Stimulated activated CD8-positive, alpha-beta memory T cell treated with anti-CD3 and anti-CD28 coated beads, Interleukin-15, amount 100 ng/mL, for 4 hours (primary cell): ENCODE measurements around the gene NKD2.
"Not testable (repeated sequence)": the region's sequence is repeated elsewhere in the genome, so short reads cannot be mapped to it uniquely, and the experiment has no call there.

Source experiments
- DNase-seq, 2 donors: peaks; one replicate each; pipeline ENCODE4 v3.0.0-alpha.2; 2020; ENCODE audit warnings: low read depth in 2 of 2

Gene NKD2, protein sequence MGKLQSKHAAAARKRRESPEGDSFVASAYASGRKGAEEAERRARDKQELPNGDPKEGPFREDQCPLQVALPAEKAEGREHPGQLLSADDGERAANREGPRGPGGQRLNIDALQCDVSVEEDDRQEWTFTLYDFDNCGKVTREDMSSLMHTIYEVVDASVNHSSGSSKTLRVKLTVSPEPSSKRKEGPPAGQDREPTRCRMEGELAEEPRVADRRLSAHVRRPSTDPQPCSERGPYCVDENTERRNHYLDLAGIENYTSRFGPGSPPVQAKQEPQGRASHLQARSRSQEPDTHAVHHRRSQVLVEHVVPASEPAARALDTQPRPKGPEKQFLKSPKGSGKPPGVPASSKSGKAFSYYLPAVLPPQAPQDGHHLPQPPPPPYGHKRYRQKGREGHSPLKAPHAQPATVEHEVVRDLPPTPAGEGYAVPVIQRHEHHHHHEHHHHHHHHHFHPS

DNA sequence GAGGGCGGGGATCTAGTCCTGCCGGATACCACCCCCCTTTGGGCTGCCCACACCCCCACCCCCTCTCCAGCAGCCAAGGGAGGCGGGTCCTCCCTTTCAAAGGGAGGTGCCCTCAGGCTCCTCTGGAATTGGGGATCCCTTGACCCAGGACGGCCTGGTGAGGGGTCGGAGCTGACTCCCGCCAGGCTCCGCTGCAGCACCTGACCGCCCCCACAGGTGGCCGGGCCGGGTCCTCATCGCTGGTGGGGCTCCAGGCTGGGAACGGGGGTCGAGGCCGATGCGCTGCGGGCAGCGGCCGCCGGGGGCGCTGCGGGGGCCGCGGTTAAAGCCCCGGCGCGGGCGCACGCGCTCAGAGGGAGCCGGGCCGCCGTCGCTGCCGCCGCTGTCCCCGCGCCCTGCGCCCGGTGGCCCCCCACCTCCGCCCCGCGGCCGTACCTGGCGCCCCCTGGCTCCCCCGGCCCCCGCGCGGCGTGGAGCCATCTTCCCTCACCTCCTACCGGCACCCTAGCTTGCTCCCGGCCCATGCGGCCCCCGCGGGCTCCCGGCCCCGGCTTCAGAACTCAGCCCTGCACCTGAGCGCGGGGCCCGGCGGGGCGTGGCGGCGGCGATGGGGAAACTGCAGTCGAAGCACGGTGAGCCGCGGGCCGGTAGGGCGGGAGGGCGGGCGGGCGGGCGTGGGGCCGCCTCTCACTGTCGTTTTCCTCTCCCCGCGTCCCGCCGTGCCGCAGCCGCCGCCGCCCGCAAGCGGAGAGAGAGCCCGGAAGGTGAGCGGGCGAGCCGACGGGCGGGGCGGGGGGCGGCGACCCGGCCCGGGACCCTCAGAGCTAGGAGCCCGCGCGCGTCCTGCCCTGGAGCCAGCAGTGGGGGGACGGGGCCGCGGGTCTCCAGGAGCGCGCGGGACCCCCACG lies at the start of gene NKD2:
Gene NKD2, plus strand, starts transcription at position 352 of the 908 bp plus-strand sequence. Its CDS starts 256 bp downstream, at position 608.
- DNase-seq = no peak

DNA sequence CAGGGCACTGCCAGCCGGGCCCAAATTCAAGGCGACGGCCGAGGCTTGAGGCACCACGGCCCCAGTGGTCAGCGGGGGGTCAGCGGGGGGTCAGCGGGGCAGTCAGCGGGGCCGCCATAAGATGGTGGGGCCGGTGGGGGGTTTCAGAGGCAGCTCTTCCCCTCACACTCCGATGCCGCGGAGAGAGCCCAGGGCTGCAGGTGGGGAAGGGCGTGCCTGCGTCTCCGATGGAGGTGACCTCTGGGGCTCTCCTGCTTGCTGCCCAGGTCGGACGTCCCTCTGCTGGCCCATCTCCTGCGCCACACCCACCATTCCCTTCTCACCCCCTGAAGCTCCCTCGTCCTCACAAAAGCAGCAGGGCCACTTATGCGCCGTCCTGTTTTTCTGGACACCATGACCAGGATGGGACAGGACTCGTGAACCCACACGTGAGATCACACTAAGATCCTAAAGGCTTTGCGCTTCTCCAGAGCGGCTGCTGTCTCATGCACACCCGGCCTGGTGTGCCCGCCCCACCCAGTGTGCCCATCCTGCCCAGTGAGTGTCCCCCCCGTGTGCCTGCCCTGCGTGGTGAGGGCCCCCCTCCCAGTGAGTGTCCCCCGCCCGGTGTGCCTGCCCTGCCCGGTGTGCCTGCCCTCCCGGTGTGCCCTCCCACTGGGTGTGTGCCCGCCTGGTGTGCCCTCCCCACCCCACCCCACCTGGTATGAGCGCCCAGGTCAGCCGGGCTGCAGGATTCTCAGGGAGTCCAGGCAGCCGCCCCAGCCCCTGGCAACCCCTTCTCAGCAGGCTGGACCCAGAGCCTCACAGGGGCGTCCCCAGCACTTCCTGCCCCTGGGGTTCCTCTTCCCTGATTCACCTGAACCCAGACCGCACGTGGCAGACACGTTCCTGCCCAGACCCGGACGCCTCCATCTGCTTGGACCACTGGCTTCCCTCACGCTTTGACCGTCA lies 48.7 kb upstream of the NKD2 start:
- no peak for DNase-seq

DNA sequence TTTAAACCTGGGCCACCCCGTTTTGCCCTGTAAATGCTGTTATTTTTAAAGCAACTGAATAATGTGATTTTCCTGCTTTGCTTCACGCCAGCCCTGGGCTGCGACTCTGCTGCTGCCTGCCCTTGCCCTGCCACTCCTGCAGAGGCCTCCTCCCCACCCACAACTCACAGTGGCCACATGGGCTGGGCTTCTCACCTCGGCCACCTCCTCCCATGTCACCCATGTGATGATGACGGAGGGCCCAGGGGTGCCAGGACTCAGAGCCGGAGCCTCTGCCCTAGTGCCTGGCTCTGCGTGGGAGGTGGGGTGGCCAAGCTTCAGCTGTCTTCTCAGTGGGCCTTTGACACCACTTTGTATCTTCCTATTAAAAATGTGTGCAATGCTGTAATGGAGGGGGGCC lies 48.1 kb upstream of the NKD2 start:
- DNase-seq = no peak

DNA sequence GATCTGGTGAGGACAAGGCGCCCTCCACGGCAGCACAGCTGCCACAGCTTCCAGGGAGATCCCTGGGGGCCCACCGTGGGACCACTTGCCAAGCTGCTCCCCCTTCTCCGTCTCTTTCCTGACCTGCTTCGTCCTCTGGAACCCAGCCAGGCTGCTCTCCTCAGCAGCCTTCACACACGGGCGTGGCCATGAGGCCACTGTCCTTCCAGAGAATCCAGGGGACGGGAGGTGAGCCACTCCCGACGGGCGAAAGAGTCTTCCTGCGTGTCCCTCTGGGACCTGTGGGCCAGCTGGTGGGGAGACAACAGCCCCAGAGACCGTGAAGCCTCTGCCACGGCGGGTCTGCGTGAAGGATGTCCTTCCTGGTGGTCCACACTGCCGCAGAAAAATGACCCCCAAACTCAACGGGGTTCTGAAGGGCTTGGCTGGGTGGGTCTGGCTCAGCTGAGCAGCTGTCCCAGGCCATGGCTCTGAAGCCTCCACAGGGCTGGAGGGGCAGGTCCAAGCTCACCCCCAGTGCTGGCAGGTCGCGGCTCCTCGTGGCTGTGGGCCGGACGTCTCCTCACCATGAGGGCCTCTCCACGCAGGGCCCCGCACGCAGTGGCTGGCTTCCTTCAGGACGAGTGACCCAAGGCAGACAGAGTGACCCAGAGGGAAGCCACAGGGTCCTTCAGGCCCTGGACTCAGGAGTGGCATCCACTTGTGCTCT lies 47.4 kb upstream of the NKD2 start:
- no peak for DNase-seq

DNA sequence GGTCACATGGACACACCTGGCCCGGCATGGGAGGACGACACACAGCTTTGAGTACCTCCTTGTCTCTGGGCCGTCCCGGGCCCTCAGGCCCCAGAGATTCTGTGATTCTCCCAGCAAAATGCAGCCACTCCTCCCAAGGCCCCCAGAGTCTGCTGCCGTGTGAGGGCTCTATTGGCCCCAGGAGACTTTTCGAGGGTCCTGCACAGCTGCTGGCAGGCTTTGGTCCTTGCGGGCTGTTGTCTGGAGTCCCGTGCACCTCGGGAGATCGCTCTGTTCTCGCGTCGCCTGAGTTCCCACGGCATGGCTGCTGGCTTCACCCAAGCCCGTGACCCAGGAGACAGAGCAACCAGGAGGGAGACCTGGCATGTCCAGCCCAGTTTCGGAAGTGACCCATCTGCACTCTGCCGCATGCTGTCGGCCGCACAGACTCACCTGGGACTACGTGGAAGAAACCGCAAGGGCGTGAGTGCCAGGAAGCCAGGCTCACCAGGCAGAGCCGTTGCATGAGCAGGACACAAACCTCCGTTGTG lies 46.8 kb upstream of the NKD2 start:
- no peak for DNase-seq

DNA sequence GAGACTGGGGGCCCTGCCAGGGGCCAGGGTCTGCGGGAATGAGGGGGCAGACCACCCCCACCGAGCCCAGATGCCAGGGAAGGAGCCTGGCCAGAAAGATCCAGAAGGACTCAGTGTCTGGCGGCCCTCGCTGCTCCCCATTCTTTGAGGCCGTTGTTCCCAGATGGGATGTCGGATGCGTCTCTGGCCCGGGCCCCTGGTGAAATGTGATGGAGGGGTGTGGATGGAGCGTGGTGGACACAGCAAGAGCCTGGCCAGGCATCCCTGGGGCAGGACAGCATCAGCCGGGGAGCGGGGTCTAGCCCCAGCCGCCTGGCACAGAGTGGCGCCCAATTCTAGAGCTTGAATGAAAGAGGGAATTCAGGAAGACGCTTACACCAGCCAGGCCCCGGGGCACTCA lies 46.2 kb upstream of the NKD2 start:
- DNase-seq = no peak

DNA sequence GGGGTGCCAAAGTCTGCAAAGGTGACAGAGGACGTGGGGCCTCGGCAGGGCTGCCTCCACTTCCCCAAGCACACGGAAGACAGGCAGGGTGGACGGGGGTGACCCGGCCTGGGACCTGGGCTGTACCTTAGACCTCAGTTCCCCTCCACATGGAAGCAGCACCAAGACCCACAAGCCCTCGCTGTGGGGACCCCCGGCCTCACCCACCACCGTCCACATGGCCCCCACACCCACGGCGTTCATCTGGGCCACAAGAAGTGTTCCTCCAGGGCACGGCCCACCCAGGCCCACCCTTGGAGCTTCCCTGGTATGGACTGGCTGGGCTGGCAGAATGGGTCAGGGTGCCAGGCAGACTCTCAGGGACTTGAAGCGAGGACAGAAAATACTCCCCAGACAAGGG lies 45.8 kb upstream of the NKD2 start:
- DNase-seq = no peak

DNA sequence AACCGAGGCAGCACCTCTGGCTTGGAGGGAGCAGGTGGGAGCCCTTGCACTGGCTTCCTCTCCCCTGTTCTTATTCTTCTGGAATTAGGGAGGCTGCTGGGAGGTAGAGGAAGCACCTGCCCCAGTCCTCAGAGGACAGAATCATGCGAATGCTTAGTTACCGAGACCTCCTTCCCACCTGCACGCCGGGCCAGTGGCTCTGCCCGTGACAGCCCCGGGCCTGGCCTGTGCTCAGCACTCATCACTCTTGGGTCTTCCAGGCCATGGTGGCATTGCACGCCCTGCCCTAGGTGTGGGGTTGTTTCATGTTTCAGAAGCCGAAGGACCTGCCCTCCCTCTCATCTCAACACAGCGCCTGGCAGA lies 45.3 kb upstream of the NKD2 start:
- no peak for DNase-seq

DNA sequence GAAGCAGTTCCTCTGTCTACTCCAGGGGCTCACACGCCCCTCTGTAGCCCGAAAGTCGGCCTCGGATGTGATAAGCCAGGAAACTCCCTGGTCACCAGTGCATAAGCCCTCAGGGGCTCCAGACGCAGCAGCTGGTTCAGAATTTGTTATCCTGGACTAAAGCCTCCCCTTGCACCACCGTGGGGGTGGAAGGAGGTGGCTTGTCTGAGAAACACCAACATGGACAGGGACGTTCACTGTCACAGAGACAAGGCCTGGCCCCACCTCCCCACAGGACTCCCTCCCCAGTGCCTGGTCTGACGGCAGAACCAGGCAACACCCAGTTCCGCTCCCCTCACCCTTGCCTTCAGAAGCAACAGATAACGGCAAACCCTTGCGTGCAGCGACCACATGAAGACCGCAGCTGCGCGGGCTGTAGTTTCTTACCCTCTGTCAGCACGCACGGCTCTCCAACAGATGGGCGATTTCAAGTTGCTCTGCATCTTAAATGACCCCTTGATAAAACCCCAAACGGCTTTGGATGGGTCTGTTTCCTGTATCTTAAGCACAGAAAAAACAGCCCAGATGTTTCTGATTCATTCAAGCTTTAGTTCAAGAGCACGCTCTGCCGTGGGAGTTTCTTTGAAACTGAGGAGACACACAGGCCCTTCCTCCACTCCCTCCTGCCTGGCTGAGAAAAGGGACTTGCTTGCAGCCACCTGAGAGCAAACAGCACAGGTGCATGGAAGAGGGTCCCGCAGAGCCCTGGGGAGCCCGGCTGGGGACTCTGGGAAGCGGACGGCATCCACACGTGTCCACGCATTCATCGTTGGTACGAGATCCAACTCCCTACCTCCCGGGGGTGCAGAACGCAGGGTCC lies 44.7 kb upstream of the NKD2 start:
- DNase-seq = no peak

DNA sequence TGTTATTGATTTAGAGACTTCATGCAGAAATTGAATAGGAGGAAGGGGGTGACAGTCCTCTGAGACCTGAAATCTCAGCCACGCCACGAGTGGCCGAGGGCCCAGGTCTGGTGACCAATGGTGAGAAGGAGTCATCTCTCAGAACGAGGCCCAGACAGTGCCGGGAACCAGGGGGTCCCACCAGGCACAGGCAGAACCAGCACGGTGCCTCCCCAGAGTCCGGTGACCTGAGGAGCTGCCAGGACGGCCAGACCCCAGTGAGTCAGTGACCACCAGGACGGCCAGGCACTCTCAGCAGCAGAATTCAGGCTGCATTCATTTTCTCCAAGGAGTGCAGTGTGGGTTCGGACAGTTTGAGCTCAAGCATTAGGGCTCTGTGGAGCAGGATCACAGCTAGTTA lies 43.8 kb upstream of the NKD2 start:
- no peak for DNase-seq

DNA sequence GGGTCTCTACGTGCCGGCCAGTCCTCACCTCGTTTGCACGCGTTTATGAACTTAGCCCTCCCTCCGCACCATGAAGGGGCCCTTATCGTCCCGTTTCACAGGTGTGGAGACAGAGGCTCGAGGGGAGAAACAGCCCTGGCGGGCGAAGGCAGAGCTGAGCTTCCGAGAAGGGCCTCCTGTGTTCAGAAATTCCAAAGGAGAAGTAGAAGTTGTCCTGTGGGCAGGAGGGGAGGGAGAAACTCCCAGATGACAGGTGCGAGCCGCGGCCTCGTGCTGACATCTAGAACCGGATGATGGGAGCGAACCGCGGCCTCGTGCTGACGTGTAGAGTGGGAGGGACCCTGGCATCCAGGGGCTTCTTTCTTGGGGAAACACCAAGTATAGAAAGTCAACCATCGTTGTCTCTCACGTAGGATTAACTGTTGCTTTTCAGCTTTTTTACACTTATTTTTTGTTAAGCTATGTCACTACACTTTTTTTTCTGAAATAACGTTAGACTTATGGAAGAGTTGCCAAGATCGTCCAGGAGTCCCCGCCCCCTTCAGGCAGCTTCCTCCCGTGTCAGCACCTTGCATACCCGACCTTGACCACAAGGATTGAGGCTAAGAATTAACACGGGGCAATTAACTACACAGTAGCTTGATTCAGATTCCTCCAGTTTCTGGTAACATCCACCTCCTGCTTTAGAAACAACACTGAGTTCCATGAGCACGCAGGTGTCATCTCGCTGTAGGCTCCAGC lies 42.8 kb upstream of the NKD2 start:
- no peak for DNase-seq

DNA sequence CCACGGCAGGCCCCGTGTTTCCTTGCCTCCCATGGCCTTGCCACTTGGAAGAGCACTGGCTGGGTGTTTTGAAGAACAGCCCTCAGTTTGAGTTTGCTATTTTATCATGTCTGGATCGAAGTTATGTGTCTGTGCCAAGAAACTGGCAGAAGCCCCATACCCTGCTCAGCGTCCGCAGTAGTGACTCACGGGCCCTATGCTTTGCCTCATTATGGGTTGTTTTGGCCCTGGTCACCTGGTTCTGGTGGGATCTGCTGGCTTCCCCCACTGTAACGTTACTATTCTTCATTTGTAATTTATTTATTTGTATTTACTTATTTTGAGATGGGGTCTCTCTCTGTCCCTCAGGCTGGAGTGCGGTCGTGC lies 42.3 kb upstream of the NKD2 start:
- no peak for DNase-seq

DNA sequence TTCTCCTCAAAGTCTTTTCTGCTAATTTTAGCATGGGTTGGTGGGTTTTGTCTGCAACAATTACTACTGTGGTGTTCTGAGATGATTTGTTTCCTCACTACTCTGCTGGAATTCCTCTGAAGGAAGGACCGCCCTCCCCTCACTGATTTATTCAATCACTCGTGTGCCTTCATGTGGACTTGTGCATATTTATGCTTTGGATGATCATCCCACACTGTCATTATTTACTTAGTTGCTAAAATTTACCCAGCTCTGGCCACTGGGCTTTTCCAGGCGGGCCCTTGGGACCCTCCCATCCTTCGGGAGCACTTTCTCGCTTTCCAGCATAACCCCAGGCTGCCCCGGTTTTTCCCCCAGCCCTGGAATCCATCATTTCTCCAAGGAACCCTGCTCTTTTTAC lies 41.7 kb upstream of the NKD2 start:
- DNase-seq = no peak

DNA sequence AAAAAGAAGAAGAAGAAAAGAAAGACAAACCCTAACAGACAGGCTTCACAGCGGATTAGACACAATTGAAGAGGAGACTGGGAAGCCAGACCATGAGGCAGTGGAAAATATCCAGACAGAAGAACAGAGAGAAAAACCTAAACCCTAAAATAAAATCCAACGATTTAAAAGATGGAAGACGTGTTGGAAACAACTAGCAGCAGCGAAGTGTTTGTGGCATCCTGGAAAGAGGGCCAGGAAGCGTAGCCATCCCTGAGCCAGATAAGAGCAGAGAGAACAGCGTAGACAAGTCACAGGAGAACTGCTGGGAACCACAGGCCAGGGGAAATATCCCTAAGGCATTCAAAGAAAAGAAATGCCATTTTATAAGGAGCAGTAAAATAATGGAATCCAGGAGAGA lies 39.7 kb upstream of the NKD2 start:
- DNase-seq = no peak

DNA sequence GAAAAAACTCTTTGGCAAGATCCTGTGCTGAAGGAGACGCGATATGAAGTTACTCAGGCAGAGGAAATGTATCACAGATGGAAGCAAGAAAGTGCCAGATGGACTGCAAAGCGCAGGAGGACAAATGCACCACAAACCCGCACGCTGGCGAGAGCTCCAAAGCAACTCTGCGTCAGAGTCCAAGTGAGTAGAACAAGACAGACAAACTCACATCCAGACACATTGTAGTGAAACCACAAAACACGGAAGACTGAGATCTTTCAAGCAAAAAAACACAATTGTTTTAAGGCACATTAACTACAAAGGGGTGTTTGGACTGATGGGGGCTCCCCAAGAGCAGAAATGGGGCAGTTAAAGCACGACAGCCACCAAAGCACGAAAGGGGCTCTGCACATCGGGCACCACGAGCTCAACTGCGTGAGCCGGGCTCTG lies 39.2 kb upstream of the NKD2 start:
- DNase-seq = no peak

DNA sequence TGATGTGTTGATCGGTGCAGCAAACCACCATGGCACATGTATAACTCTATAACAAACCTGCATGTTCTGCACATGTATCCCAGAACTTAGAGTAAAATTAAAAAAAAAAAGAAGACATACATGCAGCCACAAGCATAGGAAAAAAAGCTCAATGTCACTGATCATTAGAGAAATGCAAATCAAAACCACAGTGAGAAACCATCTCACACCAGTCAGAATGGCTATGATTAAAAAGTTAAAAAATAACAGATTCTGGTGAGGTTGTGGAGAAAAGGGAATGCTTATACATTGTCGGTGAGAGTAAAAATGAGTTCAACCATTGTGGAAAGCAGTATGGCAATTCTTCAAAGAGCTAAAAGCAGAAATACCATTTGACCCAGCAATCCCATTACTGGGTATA lies 36.0 kb upstream of the NKD2 start:
- not testable (repeated sequence) for DNase-seq

DNA sequence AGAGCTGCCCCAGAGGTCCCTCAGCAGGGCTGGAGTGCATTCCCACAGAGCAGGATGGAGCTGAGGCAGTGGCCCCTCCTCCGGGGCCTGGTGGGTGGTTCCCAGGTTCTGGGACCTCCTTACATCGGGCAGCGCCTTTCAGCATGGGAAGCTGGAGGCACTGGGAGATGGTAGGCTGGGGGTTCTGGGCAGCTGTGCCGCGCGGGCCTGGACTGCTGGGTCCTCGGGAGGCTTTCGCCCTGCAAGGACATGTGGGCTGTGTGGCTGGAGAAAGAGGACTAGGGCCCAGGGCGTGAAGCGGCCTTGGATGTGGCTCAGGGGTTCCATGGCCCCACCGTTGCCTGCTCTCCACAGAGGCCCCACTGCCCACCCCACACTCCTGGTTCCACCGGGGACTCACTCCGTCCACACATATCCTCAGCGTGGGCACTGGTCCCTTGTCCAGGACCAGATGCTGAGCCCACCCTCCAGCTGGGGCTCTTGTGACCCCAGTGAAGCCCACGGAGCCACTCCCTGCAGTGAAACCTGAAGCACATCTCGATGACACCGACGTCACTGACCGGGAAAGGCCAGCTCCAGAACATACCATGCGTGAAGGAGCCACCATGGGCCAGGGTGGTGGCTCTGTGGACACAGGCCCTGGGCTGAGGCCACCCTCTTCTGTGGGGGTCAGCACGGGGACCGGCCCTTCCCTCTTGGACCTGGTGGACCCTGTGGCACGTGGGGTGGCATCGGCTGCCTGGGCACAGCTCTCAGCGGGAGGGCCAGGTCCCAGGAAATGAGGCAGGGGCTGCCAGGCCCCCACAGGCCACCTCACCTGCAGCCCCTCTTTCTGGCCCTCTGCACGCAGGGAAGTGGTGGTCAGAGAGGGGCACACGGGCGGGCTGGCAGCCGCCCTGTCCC lies 31.5 kb upstream of the NKD2 start:
- DNase-seq = no peak

DNA sequence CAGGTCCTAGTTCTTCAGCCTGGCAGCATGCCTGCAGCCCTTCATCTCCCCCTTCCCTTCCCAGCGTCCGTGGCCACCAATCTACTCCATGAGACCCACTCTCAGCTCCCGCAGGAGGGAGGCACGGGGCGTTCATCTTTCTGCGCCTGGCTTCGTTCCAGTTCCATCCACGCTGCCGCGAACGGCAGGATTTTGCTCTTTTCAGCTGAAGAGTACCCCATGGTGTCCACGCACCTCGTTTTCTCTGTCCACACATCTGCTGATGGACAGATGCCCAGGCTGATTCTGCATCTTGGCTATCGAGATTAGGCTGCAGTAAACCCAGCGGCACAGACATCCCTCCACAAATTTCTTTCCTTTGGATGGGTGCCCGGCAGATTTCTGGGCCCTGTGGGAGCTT lies 30.5 kb upstream of the NKD2 start:
- no peak for DNase-seq
